Upper lobe of left lung (tissue), 4 donors: ENCODE results near the gene DLG5.

Experiments used
- CTCF ChIP-seq, 6 experiments: fragments of 450-650 bp in 4 of 6; fragments of 200-600 bp in 2 of 6; sonication (generic) in 2 of 6; IDR thresholded peaks; one replicate each; pipeline ENCODE4 v1.5.1; 2016 to 2019; ENCODE audit warnings: antibody characterized with exemption in 6 of 6
- POLR2A ChIP-seq, 4 donors: fragments of 450-650 bp; IDR thresholded peaks; one replicate each; pipeline ENCODE4 v1.5.1; 2016 to 2017; ENCODE audit warnings: antibody characterized with exemption in 4 of 4, mild to moderate bottlenecking in 2 of 4
- POLR2AphosphoS5 ChIP-seq, 2 donors: sonication (generic); formaldehyde crosslinking; IDR thresholded peaks; one replicate each; pipeline ENCODE4 v1.5.1; 2017; ENCODE audit warnings: antibody characterized with exemption in 2 of 2

DNA sequence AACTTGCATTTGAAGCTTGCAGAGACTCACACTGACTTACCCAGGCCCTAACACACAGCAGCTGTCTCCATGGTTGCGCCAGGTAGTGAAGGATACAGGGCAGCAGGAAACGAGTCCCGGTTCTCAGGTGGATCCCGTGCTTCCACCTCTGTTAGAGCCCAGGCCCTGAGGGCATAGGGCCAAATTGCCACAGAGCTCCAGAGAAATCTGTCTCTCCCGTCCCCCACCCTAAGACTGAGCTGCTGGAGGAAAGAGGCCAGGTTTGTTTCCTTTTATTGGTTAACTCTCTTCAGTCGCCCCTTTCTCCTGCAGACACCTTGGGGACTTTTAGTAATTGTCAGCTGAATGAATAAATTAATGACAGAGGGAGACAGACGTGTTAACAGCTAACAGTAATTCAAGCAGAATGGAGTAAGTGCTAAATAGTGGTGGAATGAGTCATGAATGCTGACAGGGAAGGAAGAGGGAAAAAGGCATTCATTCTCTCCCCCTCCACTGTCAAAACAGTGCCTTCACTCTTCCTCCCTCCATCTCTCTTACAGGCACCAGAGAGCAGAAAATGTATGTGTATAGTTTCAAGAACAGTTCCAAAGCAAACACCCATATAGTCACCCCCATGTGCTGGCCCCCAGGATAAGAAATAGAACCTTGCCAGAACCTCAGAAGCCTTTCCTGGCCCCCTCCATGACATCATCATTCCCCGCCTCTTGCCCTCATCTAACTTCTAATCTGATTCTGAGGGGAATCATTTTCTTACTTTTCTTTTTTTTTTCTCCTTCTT, 16.8 kb upstream of the DLG5 start:
- TF ChIP-seq CTCF (IDR thresholded peaks at IDR 0.05) (no peak), POLR2AphosphoS5 (IDR thresholded peaks at IDR 0.05) (peak in 1 of 2 donors; percentile 15), POLR2A (IDR thresholded peaks at IDR 0.05) (no peak)
